GM18498 (cell line): ENCODE measurements around the gene UTS2B.

ENCODE experiments used
- ATAC-seq: cut with Tn5 transposase; IDR thresholded peaks from one replicate; pipeline ENCODE4 v1.9.1; 2021; ENCODE audit warnings: mild to moderate bottlenecking, moderate library complexity; ENCODE audit not compliant: unreplicated experiment

Gene UTS2B, protein sequence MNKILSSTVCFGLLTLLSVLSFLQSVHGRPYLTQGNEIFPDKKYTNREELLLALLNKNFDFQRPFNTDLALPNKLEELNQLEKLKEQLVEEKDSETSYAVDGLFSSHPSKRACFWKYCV

DNA sequence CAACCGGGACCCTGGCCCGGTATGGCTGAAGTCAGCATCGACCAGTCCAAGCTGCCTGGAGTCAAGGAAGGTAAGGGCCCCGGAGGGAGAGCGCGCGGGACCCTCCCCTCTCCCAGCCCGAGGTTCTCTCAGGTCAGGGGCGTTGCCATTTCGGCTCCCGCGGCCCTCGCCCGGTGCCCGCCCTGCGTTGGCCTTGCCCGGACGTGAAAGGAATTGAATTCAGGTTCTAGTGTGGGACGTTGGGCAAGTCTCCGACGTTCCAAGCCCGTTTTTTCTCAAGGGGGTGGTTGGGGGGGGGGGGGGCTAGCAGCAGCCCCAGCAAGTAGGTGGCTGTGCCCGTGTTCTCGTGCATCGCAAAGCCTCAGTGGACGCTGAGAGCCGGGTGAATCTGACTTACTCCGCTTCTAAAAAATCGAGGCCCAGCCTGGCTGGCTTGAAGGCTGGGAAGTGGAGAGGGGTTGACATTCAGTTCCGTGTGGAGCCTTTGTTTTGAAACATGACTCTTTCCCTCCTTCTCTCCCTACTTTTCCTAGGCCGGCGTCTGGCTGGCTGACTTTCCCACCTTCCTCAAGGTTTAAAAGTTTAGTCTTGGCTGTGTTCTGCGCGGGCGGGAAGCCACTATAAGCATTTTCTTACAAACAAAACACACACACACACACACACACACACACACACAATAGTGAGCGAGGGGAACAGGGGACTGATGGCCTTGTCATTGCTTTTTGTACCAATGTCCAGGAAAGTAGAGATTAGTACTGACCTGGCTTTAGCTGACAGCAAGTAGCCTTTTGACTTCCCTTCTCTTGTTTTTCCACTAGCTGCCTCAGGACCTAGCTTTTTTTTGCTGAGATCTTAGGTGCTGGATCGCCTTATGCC lies at the start of gene UTS2B:
Gene UTS2B (minus strand): TSS at position 873 of the 876 bp plus-strand sequence. CDS start 48,337 bp downstream, outside the sequence.
- ATAC-seq, result peak; percentile 30

DNA sequence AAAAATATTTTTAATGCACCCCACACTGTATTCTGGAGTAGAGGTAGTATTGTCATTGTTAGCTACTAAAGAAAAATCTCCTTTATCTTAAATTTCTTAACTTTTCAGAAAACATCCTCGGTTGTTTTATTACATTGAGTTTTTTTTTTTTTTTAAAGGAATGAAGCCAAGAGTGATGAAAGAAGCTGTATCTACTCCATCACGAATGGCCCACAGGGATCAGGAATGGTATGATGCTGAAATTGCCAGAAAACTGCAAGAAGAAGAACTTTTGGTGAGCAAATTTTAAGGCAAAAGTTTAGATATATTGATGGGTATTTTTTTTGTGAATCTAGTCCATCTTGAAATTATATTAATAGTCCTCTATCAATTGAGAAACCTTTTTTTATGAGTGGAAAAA lies 49.7 kb upstream of the UTS2B start:
- no peak for ATAC-seq

GRCh38 chr3:191379446-191379845 lies 49.1 kb upstream of the UTS2B start:
- ATAC-seq, result no peak

DNA sequence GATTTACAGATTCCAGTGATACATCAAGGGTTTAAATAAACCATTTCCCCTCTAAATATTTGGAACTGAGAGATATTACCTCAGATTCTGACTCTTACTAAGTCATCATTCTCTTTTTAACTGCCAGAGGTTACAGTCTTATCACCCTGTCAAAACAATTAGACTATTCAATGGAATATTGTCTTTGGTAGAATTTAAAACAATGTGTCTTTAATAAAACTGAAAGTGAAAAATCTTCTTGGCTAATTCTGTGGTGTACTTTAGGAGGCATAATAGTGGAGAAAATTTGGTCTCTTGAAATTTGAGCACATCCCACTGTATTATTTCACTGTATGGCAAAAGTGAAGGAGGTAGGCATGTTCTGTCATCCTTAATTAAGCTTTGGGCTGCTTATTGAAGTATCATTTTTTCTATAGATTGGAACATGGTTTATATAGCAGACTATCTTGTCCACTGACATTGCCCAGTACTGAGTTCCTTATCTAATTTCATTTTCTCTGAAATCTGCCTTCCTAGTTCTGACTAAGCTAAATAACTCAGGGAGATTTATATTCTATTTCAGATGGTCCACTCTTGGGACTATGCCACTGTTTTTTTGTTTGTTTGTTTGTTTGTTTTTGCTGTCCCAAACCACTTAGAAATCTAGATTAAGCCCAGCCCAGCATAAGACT lies 48.0 kb upstream of the UTS2B start:
- no peak for ATAC-seq

GRCh38 chr3:191376516-191377141 lies 46.3 kb upstream of the UTS2B start:
- no peak for ATAC-seq

DNA sequence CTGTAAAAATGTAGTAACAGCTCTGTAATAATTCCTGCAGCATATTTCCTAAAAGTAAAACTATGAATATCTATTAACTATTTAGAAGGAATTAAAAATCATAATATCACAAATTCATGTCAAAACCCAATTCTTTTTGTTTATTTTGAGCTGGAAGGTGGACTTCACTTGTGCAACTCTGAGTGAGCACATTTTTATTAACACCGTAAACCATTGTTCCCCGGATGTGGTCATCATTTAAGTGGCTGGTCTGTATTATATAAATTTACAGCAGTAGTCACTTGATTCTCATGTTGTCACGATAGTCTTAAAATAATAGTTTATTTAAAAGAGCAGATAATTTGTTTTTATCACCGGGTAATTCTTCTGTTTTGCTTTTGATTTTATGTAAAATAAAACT lies 43.0 kb upstream of the UTS2B start:
- ATAC-seq, result no peak

DNA sequence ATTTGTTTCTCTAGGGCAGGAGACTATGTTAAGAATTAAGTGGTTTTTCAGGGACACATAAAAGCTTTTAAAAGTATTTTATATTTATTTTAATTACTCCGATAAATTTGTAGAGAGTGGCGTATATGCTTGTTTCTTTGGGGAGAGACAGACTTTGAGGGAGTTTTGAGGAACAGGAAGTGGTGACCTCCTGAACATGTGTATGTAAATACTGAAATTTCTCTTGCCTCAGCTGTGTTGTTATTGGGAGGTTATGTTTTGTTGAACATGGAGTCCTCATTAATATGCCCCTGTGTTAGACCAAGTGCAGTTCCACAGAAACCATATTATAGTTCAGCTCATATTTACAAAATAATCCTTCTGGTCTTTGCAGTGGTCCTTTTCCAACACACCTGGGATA lies 41.8 kb upstream of the UTS2B start:
- no peak for ATAC-seq

DNA sequence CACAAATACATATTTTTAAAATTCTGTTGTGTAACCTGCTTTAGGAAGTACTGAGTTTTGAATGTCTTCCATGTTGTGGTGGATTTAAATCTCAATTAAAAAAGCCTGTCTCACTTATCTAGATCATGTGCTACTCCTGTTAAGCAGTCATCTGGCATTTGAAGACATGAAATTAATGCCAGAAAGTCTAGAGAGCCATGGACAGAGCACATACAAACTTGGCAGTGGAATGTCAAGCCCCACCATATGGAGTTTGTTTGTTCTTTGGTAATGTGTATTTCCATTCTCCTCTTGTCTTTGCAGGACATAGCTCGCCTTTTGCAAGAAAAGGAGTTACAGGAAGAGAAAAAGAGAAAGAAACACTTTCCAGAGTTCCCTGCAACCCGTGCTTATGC lies 39.3 kb upstream of the UTS2B start:
- ATAC-seq, result no peak

GRCh38 chr3:191368755-191369615 lies 38.7 kb upstream of the UTS2B start:
- no peak for ATAC-seq

DNA sequence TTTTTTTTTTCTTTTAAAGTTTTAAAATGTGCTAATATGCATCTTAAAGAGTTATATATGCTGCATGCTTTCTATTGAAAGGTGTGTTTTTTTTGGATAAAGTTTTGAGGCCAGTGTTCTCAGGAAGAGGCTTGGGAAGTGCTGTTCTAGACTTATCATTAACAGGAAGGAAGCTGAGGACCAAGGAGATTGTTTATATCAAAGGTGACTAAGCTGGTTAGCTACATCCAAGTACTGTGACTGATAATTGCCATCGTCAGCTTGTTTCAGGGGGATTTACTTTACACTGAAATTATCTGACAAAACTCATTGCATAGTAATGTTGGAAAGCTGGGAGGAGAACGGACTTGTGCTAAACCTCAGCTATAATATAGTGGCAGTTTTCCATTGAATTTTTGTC lies 36.3 kb upstream of the UTS2B start:
- ATAC-seq, result no peak

DNA sequence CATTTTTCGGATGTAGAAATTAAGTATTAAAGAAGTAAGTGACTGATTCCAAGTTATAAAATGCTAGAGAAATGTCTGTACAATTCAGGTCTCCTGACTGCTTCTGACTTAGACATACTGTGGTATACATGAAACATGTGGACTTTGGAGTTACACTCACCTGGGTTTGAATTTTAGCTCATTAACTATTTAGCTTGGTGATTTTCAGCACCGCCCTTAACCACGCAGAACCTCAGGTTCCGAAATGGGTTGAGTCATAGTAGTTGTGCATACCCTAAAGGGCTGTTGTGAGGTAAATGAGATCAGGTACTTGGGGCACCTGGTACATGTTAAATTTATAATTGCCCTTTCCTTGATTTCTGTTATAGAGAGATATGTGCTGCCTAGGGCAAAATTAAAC lies 32.9 kb upstream of the UTS2B start:
- no peak for ATAC-seq

DNA sequence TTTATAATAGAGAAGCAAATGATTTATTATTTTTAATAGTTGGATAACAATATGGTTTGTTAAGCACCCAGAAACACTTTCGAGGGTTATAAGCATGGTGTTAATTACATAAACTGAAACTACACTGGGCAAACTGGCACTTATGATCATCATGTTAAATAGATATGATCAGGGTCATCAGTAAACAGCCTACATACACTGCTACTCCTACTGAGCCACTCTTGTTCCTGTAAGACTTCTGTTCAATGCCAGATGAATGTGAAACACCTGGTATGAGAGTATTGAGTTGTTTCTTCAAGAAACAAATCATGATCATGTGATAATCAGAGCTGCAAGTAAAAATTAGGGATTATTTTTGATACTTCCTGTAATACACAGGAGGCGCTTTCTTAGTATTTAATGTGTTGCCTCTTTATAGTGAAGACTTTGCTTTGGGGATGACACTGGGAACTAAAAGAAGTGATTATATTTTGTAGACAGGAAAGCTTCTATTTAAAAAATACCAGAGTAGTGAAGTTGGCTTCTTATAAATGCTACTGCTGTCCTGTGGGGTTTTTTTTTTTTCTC lies 32.3 kb upstream of the UTS2B start:
- no peak for ATAC-seq

GRCh38 chr3:191362037-191362436 lies 31.7 kb upstream of the UTS2B start:
- no peak for ATAC-seq

DNA sequence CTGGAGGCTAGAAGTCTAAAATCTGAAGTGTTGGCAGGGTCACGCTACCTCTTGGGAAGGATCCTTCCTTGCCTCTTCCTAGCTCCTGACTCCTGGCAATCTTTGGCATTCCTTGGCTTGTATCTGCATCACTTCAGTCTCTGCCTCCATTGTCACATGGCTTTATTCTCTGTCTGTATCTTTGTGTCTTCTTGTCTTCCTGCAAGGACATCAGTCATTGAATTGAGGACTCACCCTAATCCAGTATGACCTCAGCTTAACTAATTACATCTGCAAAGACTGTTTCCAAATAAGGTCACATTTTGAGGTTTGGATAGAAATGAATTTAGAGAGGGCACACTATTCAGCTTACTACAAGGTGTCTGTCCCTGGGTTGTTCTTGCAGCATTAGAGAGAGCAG lies 31.1 kb upstream of the UTS2B start:
- no peak for ATAC-seq

DNA sequence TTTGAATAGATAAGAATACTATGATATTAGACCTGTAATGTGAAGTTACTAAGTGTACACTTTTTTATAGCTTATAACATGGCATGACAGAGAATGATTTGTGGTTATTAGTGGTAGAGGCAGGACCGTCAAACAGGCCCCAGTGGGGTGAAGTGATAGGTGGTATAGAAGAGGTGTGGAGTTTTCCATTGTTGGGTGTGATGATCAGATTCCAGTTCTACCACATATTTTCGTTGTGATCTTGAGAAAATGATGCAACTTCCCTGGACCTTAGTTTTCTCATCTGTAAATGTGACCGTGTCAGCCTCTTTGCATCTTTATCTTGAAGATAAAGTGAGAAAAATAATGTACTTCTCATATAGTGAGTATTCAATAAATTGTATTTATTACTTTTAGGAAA lies 30.3 kb upstream of the UTS2B start:
- ATAC-seq, result no peak

GRCh38 chr3:191358929-191359328 lies 28.6 kb upstream of the UTS2B start:
- peak; percentile 30 for ATAC-seq

DNA sequence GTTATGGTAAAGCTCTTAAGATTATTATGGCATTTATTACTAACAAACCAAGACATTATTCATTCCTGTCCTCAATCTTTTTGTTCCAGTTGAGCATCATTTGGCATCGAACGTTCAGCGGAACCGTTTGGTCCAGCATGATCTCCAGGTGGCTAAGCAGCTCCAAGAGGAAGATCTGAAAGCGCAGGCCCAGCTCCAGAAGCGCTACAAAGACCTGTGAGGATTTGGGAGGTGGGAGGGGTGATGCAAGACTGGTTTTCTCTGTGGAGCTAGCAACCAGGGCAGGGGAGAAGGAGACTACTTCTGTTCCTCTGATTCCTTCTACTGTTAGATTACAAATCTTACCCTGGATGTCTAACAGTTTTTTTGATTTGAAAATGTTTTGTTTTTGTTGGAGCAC lies 27.6 kb upstream of the UTS2B start:
- ATAC-seq, result no peak

- no peak for ATAC-seq
Observed at GRCh38 chr3:191356631-191357439, 26.5 kb upstream of the UTS2B start.

GRCh38 chr3:191355406-191355805 lies 25.1 kb upstream of the UTS2B start:
- ATAC-seq, result peak; percentile 73
